Mucosa of stomach (tissue), 1 donor: Measurements from ENCODE around the gene NACC2.

ENCODE experiments used
- H3K27me3 ChIP-seq: one replicate; pipeline ENCODE4 v1.7.0; 2013; ENCODE audit warnings: mild to moderate bottlenecking, low read length; ENCODE audit not compliant: control insufficient read depth, insufficient read depth
- H3K36me3 ChIP-seq: one replicate; pipeline ENCODE4 v1.7.0; 2013; ENCODE audit warnings: low read length; ENCODE audit not compliant: control insufficient read depth, insufficient read depth
- H3K4me1 ChIP-seq: one replicate; pipeline ENCODE4 v1.7.0; 2013; ENCODE audit warnings: mild to moderate bottlenecking, low read length; ENCODE audit not compliant: control insufficient read depth, insufficient read depth
- H3K4me3 ChIP-seq: one replicate; pipeline ENCODE4 v1.7.0; 2013; ENCODE audit warnings: low read length
- H3K9ac ChIP-seq: one replicate; pipeline ENCODE4 v1.7.0; 2013; ENCODE audit warnings: mild to moderate bottlenecking, low read length, moderate library complexity
- H3K9me3 ChIP-seq: one replicate; pipeline ENCODE4 v1.7.0; 2013; ENCODE audit warnings: mild to moderate bottlenecking, low read length, moderate library complexity; ENCODE audit not compliant: control insufficient read depth
- donor health status: Pancreatic carcinoma.

NACC2 gene

DNA sequence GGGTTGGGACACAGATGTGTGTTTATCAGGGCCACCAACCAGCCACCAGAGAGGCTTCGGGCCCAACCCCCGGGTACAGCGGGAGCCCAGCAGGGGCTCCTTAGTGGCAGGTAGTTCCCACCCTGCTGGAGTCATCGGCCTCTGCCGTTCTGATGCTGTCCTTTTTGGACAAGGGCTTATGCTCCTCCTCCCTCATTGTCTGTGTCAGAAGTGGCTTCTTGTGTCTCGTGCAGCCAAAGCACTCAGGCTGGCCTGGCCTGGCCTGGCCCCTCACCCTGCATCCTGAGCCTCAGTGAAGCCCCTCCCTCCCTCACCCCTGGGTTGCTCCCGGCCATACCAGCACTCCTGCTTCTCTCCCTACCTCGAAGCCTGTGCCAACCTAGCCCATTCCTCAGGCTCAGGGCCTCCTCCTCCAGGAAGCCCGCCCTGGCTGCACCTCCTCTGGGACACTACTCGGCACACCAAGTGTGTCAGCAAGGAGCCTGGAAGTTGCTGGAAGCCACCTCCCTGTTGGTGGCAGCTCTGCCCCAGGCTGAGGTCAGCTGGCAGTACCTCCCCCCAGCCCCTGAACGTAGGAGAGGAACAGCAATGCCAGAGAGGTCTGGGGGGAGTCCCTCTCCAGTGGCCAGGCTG is 129.8 kb downstream of the NACC2 start:
- Histone ChIP-seq H3K27me3 (no peaks in the 10 kb centered on the region), H3K36me3 (no peaks in the 10 kb centered on the region), H3K4me1 (peaks cover 4% of the 10 kb centered on the region), H3K9me3 (no peaks in the 10 kb centered on the region), H3K9ac (no peak overlapping the region), H3K4me3 (no peak overlapping the region)

DNA sequence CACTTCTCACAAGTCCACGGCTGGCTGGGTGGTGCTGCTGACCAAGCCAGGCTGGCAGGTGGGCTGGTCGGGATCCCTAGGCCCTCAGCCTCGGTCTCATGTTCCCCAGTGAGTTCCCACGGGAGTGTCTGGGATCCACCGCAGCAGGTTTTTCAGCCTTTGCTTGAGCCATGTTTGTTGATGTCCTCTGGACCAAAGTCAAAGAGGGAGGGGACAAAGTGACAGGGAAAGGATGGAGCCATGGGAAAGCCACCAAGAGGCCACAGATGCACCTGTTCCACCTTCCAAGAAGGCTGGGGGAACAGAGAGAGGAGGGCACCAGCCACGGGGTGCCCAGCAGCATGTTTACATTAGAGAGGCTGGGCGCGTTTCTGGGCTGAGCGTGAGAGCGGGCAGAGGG is 131.2 kb downstream of the NACC2 start:
- no peak overlapping the region for H3K4me3 ChIP-seq
- H3K27me3 ChIP-seq = no peaks in the 10 kb centered on the region
- H3K4me1 ChIP-seq = peaks cover 13% of the 10 kb centered on the region
- no peaks in the 10 kb centered on the region for H3K9me3 ChIP-seq
- no peak overlapping the region for H3K9ac ChIP-seq
- no peaks in the 10 kb centered on the region for H3K36me3 ChIP-seq

DNA sequence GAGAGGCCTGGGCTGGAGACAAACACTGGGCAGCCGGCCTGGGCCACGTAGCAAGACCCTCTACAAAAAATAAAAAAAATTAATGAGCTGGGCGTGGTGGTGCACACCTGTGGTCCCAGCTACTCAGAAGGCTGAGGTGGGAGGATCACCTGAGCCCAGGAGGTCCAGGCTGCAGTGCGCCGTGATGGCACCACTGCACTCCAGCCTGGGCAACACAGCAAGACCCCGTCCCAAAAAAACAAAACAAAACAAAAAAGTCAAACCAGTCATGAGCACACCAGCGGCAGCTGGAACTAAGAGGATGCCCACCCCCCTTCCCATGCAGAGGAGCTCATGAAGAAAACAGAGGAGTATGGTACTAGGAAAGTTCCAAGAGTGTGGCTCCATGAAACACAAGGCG is 131.8 kb downstream of the NACC2 start:
- no peaks in the 10 kb centered on the region for H3K36me3 ChIP-seq
- H3K27me3 ChIP-seq = no peaks in the 10 kb centered on the region
- H3K9me3 ChIP-seq = no peaks in the 10 kb centered on the region
- H3K4me3 ChIP-seq = no peak overlapping the region
- H3K4me1 ChIP-seq = peaks cover 13% of the 10 kb centered on the region
- H3K9ac ChIP-seq = no peak overlapping the region

DNA sequence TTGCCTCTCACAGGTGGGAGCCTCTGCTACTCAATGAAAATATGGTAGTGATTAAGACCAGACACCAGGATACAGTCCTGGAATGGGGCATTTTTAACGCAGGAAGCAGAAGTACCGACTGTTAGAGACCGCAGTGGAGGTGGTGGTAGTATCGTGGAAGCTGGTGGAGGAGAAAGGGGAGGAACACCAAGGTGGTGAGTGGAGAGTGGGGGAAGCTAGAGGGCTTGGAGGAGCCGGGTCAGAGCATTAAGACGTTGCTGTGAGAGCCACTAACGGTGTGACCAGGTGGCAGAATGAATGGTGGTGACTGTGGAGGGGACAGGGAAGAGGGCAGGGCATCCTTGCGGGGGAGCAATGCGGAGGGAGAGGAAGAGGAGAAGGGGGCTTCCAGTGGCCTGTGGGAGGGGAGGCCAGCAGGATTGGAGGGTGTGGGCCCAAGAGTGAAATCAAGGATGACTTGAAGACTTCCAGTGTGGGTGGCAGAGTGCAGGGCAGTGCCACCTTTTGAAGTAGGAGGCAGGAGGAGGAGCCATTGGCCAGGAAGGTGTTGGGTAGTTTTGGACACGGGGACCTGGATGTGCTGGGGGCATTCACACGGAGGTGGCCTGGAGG is 132.3 kb downstream of the NACC2 start:
- H3K9me3 ChIP-seq = no peaks in the 10 kb centered on the region
- no peak overlapping the region for H3K4me3 ChIP-seq
- no peaks in the 10 kb centered on the region for H3K36me3 ChIP-seq
- no peak overlapping the region for H3K9ac ChIP-seq
- H3K4me1 ChIP-seq = peaks cover 13% of the 10 kb centered on the region
- H3K27me3 ChIP-seq = no peaks in the 10 kb centered on the region

DNA sequence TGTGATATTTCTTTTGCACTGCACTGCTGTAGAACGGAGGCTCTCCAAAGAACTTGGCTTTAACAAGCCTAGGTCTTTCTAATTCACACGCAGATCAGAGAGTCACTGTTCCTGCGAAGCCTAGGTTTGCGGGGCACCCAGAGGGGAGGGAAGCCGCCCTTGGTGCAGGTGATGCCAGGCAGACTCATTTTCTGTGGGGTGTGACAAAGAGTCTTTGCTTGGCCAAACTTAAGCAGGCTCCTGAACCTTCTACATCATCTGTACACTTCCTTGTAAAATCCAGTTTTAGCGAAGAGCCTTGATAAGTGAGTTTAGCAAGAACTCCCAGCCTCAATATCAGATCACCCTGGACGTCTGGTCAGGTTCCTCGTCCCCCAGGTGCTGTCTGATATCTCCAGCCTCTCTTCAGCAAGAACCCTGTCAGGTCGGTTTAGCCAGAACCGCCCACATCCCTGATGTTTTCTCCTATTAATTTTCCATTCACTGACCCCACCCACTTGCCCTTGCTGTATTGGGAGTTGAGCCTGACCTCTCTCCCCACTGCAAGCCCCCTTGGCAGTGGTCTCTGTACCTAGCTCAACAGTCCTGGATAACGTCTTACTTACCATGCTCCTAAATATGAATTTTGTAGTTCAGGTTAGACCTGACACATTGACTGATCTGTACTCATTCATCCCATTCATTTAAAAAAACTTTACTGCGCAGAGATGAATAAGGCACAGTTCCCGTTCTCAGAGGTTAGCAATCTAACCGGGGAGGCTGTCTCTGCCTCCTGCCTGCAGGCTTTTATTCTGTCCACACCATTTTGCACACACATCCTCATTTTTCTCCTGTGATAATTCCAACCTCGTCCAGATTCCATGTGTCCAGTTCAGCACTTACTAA is 133.0 kb downstream of the NACC2 start:
- Histone ChIP-seq H3K36me3 (no peaks in the 10 kb centered on the region), H3K4me1 (peaks cover 13% of the 10 kb centered on the region), H3K9ac (no peak overlapping the region)

DNA sequence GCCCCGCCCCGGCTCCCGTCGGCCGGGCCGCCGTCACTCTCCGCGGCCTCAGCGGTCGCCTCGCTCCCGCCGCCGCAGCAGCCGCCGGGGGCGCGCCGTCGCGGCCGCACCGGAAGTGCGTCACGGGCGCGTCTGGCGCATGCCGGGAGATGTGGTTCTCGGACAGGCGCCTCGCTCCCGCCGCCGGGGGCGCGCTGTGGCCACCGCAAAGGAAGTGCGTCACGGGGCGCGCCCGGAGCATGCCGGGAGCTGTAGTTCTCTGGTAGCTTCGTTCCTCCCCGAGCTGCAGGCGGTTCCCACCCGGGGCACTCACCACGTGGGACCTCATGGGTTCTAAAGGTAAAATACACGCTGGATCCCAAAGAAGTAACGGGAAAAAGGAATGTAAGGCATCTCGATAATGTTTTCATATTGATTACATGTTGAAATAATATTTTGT is 133.8 kb downstream of the NACC2 start, which contains the start of gene UBAC1:
Gene UBAC1, minus strand, starts transcription at position 97 of the 439 bp plus-strand sequence. CDS start 211 bp downstream, outside the sequence.
- no peaks in the 10 kb centered on the region for H3K36me3 ChIP-seq
- H3K9me3 ChIP-seq = no peaks in the 10 kb centered on the region
- peak within 1 kb of the TSS; percentile 63 for H3K4me3 ChIP-seq
- H3K9ac ChIP-seq = peak within 1 kb of the TSS; percentile 78
- H3K27me3 ChIP-seq = no peaks in the 10 kb centered on the region
- peaks cover 13% of the 10 kb centered on the region for H3K4me1 ChIP-seq

More for the DNA sequence above, 133.0 kb downstream of the NACC2 start:
- Histone ChIP-seq H3K4me3 (no peak overlapping the region), H3K27me3 (no peaks in the 10 kb centered on the region), H3K9me3 (no peaks in the 10 kb centered on the region)

DNA sequence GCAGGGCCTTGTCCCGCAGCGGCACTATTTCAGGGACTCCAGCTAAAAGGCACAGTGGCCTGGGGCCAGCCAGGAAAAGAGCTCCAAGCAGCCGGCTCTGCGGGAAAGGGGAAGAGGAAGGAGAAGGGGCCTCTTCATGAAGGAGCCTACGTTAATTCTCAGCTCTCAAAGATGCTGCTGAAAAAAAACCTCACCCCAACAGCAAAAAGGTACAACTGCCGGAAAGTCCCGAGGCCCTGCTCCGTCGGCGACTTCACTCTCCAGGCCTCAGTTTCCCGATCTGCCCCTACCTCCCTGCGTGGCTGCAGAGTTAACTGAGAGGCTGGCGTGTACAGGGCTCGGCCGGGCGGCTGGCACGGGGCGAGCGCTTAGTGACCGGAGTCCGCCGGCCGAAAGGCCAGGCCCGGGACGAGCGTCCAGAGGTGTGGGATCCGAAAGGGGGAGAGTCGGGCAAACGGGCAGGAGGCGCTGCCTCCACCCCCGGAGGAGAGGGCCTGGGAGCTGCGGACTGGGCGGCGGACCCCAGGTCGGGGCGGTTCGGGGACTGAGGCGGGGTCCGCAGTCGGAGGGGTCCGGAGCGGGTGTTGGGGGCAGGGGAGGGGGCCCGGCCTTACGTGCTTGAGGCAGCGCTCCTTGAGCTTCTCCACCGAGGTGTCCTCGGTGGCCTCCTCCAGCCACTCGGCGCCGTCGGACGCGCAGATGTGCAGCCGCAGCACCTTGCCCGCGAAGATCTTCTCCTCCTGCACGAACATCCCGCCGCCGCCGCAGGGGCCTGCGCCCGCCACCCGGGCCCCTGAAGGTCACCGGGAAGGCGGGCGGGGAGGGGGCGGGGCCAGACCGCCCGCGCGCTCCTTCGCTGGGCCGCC is 134.4 kb downstream of the NACC2 start:
- H3K9me3 ChIP-seq = no peaks in the 10 kb centered on the region
- no peaks in the 10 kb centered on the region for H3K36me3 ChIP-seq
- H3K9ac ChIP-seq = peak overlapping the region; percentile 78
- H3K4me1 ChIP-seq = peaks cover 13% of the 10 kb centered on the region
- H3K4me3 ChIP-seq = peak overlapping the region; percentile 63
- no peaks in the 10 kb centered on the region for H3K27me3 ChIP-seq

DNA sequence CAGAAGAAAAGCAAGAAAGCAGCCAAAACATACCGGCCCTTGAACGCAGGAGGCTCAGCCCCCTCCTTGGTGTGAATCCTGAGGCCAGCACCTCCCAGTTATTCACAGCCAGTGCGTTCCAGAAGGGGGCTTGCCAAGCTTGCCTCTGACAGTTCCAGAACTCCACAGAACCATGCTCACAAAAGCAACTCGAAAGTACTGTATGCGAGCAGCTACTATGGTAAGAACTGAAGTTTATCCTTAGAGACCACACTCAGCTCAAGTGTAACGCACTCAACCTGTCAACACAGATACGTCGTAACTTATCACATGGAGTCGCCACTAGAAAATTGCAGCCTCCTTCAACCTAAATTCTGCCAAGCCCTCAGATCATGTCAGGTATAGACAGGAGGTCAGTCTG is 135.3 kb downstream of the NACC2 start:
- H3K27me3 ChIP-seq = no peaks in the 10 kb centered on the region
- H3K9ac ChIP-seq = peak overlapping the region; percentile 78
- H3K36me3 ChIP-seq = no peaks in the 10 kb centered on the region
- H3K4me3 ChIP-seq = peak overlapping the region; percentile 63
- peaks cover 13% of the 10 kb centered on the region for H3K4me1 ChIP-seq
- no peaks in the 10 kb centered on the region for H3K9me3 ChIP-seq

DNA sequence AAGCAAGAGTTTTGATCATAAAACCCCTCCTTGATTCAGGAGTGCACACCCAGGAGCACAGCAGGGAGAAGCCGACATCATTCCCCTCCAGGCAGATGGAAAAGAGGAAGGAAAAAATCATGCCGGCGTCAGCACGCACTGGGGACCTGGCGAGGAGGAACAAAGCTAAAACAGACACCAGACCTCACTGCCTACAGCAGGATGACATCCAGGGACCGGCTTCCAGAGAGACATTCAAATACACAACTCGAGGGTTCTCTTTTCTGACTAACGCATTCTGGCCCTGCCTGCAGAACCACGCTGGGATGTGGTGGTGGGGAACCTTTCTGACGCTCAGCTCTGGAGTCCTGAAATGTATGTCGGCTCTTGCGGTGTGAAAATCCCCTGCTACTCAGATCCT is 136.6 kb downstream of the NACC2 start:
- Histone ChIP-seq H3K4me1 (peaks cover 13% of the 10 kb centered on the region), H3K9ac (no peak overlapping the region), H3K4me3 (no peak overlapping the region), H3K36me3 (no peaks in the 10 kb centered on the region), H3K27me3 (no peaks in the 10 kb centered on the region), H3K9me3 (no peaks in the 10 kb centered on the region)

DNA sequence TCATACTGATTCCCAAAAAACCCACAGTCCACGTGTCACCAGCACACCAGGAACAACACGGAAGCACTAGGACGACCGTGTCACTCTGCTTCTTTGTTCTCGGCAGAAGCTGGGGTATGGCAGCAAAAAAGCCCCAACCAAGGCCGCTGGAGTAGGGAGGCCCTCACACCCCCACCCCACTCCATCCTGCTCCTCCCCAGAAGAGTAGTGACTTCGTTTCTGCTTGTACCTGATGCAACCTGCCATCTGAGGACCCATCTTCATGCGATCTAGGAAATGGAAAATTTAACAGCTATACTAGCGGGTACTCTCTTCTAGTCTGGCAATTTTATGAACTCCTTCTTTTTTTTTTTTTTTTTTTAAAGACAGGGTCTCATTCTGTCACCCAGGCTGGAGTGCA is 137.7 kb downstream of the NACC2 start:
- Histone ChIP-seq H3K36me3 (no peaks in the 10 kb centered on the region), H3K27me3 (no peaks in the 10 kb centered on the region), H3K9ac (no peak overlapping the region), H3K4me3 (no peak overlapping the region), H3K9me3 (no peaks in the 10 kb centered on the region), H3K4me1 (peaks cover 15% of the 10 kb centered on the region)

DNA sequence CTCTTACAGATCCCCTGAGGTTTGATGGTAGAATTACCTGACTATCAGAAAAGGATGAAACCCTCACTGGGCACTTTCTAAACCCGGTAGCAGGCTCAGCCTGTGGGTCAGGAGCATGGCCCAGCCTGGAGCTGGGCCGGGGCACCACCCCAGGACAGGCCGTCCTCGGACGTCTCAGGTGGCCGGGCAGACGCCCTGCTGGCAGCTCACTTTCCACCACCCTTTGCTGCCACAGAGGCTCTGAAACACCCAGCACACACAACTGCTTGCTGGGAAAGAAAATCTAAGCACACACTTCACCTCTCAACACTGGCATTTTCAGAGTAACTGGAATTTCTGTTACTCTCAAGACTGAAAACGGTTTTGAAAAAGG is 138.3 kb downstream of the NACC2 start:
- Histone ChIP-seq H3K4me3 (no peak overlapping the region), H3K9me3 (no peaks in the 10 kb centered on the region), H3K27me3 (no peaks in the 10 kb centered on the region), H3K36me3 (no peaks in the 10 kb centered on the region), H3K9ac (no peak overlapping the region), H3K4me1 (peaks cover 21% of the 10 kb centered on the region)
